GM18861 (cell line): ENCODE results near the gene CACNA1E.
"Not testable (repeated sequence)": the region's sequence is repeated elsewhere in the genome, so short reads cannot be mapped to it uniquely, and the experiment has no call there.

Source experiments
- ATAC-seq: cut with Tn5 transposase; IDR thresholded peaks from one replicate; pipeline ENCODE4 v1.9.1; 2021; ENCODE audit not compliant: unreplicated experiment

CACNA1E gene

DNA sequence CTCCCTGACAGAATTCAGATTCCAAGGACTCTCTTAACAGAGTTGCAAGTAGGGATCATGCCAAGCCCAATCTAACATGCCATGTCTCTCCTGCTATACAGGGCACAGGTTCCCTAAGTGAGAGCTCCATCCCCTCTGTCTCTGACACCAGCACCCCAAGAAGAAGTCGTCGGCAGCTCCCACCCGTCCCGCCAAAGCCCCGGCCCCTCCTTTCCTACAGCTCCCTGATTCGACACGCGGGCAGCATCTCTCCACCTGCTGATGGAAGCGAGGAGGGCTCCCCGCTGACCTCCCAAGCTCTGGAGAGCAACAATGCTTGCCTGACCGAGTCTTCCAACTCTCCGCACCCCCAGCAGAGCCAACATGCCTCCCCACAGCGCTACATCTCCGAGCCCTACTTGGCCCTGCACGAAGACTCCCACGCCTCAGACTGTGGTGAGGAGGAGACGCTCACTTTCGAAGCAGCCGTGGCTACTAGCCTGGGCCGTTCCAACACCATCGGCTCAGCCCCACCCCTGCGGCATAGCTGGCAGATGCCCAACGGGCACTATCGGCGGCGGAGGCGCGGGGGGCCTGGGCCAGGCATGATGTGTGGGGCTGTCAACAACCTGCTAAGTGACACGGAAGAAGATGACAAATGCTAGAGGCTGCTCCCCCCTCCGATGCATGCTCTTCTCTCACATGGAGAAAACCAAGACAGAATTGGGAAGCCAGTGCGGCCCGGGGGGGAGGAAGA is 315.0 kb downstream of the CACNA1E start:
- ATAC-seq, result no peak

DNA sequence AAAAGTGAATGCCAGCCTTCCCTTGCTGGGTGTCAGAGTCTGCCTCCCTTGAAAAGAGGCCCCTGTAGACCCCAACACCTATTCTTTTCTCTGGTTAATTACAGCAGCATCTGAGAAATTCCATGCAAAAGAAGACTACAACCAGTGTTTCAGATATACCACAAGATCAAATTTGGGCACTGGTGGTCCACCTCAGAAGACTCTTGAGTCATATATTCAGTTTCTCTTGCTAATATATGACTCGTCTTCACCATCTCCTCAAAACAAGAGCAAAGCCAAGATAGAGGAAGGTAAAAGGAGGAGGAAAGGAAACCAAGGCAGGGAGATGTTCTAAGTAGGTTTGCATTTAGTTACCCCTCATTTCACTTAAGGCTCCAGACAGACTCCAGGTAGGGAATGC is 318.3 kb downstream of the CACNA1E start:
- ATAC-seq, result no peak

DNA sequence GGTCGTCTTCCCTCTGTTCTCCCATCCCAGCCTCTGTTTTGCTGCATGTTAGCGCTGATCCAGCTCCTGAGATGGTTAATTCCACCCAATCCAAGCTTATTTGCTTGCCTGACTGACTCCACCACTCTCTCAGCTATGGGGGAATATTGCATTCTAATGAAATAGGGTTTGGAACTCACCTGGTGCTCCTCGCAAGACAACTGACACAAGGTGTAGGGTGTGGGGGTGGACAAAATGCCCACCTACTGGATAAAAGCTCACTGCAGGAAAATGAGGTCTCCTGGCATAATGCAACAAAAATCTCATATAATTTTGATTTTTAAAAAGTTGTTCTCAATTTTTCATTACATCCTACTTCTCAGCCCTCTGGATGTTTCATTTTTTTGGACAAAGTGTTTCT is 319.1 kb downstream of the CACNA1E start:
- ATAC-seq, result no peak

DNA sequence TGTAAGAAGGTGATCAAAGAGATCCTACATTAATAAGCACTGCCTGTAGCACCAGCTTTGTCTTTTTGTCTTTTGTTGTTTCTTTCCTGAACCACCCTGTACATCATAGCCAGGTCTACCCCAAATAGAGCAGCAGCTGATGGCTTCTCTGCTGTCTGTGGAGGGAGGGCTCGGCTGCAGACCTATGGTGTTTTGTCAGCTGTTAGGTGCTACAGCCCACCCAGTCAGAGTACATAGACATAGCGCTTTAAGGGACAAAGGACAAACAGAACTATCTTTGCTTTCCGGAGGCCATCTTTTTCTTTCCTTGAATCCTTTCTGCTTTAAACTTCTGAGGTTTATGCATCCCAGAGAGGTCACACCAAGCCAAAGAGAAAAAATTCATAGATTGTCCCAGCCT is 320.1 kb downstream of the CACNA1E start:
- ATAC-seq, result no peak

DNA sequence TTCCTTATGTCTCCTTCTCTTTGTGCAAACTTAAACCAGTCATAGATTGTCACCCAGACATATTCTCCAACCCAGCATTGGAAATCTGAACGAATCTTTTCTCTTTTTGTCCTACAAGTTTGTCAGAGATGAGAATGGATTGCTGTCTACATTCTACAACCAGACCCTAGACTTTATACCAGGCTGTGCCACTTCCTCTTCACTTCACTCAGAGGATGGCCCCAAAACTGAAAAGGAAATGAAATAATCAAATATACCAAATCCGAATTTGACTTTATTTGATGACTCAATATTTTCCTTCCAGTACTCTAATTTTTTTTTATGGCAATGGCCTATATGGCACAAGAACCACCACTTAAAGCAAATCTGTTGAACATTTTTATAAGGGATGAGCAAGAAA is 321.7 kb downstream of the CACNA1E start:
- no peak for ATAC-seq

DNA sequence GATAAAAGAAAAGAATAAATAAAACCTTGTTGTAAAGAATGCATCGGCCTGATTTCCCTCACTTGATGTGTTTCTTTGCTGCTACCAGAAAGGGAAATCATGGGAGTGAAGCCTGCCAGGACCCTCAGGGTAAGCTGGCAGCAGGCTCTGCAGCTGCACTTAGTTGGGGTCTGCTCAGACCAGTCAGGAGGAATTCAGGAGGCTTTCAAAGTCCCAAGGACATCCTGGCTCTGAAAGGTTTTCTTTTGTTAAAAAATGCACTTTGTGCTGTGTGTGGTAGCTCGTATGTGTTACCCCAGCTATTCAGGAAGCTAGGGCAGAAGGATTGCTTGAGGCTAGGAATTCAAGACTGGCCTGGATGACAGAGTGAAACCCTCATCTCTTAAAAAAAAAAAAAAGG is 323.4 kb downstream of the CACNA1E start:
- ATAC-seq, result no peak

DNA sequence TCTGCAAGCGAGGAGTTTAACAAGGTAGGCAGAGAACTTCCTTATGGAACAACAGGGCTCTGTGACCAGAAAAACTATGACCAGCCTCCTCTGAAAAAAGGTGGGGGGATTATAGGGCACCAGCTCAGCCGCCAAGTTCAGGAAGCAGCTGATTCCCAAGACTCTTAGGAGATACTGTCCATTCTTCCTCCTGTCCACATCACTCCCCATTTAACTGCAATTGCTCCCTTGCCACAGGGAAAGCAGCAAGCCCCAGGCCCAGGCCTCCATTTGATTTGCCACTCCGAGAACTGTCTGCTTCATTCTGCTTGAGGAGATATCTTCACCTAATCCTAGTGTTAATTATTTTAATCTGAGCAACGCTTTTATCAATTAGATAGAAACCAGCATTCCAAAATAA is 323.9 kb downstream of the CACNA1E start:
- no peak for ATAC-seq

DNA sequence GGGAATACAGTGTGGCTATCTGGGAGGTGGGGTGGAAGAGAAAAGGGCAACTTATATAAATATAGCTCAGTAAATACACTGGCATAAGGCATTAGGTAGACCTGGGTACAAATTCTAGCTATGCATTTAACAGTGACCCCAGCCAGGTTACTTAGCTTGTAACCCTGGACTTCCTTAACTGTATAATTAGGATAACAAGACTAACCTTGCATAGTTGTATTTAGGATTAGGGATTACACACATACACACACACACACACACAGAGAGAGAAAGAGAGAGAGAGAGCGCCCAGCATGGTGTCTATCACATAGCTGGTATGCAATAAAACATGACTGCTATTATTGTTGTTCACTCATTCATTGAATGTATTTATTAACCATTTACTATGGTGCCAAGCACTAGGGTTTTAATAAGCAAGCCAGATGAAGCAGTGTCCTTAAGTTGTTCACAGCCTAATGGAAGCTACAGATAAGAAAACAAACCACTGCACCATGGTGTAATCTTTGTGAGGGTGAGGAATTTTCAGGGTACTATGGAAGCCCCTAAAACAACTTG is 326.8 kb downstream of the CACNA1E start:
- ATAC-seq, result no peak

DNA sequence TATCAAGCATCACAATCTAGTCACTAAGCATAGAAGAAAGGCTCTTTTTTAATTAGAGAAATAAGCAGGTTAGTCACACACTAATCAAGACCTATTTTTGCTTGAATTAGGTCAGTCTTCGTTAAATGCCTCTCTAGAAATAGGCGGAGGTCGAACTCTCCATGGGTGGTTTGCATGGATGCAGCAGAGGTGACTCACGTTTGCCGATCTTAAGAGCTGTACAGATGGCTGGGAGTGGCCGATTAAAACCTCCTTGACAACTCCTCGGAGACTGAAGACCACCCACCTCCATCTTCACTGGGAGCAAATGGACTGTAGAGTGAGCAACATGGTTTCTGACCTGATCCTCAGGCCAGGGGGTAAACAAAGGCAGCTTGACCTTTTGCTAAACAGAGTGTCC is 328.9 kb downstream of the CACNA1E start:
- ATAC-seq, result no peak

DNA sequence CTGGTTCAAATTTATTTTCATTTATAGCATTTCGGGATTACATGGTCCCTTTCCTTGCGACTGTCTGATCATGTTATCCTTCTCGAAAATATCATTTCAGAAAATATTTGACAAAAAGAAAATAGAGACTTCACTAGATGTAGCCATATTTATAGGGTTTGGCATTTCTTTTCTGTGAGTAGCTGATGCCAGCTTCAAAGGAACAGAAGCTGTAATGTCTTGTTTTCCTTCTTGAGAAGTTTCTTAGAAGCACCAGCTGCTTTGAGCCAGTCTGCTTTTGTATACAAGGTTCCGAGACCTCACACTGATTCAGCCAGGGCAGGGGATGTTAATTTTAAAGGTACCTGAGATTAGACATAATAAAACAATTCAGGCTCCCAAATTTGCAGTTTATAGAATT is 329.9 kb downstream of the CACNA1E start:
- no peak for ATAC-seq

DNA sequence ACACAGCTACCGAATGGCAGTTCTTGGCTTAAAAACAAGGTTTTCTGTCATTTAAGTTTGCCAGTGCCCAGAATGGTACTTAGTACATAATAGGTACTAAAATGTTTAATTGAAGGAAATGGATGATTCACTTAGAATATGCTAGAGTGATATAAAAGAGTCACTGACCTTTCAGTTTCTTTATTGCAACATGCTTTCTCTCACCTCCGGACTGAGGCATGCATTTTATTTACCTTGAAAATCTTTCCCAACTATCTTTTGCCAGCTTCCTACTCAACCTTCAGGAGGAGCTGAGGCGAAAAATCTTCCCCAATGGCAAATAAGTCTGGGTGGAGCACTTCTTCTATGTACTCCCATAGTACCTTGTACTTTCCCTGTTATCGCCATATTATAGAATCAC is 333.3 kb downstream of the CACNA1E start:
- no peak for ATAC-seq

DNA sequence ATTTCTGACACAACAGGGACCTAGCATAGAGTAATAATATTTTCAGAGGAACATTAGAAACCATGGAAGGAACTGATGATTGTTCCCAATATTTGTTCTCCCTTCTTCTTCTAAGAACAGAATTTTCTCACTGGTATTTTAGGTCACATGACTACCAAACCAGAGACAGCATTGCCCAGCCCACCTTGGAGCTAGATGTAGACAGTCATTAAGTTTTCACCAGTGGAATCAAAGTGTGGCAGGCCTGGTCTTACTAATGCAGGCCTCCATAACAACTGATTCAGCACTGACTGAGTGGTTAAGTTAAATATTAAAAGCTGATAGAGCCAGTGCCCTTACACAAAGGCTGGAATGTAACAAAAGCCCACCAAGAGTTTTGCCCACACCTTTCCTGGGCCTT is 333.8 kb downstream of the CACNA1E start:
- no peak for ATAC-seq

DNA sequence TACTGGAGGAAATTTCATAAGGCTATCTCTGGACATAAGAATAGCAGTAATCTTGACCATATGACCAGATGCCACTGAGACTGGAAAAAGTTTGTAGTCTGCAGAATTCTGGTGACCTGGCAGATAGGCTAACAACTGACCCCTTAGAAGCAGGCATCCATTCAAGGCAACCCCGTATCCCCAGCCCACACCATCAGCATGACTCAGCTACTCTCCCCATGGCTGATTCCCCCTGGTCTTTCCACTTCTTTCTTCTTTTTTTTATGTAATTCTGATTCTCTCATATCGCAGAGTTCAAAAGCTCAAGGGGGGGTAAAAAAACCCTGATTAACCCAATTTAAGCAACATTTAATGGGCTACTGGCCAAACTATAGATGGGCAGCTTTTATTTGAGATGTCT is 335.1 kb downstream of the CACNA1E start:
- no peak for ATAC-seq

DNA sequence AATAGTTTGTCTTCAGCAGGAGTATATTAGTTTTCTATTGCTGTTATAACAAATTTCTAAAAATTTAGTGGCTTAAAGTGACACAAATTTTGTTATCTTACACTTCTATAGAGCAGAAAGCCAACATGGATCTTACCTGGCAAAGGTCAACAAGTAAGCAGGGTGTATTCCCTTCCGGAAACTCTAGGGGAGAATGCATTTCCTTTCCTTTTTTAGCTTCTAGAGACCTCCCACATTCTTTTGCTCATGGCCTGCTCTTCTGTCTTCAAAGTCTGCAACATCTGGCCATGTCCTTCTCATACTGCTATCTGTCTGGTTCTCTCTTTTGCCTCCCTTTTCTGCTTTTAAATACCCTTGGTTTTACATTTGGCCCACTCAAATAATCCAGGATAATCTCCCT is 335.6 kb downstream of the CACNA1E start:
- ATAC-seq, result no peak

DNA sequence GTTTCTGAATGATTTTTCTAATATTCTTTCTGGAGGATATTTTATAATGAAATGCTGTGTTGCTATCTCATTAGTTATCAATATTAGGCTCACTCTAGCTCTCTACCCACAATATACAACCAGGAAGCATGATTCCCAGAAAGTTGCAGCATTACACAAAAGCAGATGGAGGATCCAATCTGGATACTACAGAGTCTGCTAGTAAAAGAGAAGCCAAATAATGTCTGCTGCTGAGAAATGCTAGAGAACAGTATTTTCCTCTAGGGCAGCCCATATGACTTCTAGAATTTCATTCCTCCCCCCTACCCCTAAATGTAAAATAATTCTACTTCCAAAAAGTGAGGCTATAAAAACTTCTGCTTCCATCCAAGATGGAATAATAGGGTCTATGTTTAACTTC is 338.4 kb downstream of the CACNA1E start:
- no peak for ATAC-seq

DNA sequence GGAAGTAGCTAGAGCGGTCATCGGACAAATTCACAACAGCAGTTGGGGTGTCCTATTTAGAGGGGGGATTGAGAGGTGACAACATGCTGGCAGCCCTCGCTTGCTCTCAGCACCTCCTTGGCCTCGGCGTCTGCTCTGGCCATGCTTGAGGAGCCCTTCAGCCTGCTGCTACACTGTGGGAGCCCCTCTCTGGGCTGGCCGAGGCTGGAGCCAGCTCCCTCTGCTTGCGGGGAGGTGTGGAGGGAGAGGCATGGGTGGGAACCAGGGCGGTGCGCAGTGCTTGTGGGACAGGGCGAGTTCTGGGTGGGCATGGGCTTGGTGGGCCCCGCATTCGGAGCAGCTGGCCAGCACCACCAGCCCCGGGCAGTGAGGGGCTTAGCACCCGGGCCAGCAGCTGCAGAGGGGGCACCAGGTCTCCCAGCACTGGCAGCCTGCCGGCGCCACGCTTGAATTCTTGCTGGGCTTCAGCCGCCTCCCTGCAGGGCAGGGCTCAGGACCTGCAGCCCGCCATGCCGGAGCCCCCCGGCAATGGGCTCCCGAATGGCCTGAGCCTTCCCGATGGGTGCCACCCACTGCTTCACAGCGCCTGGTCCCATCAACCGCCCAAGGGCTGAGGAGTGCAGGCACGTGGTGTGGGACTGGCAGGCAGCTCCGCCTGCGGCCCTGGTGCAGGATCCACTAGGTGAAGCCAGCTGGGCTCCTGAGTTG is 349.0 kb downstream of the CACNA1E start:
- ATAC-seq, result not testable (repeated sequence)

DNA sequence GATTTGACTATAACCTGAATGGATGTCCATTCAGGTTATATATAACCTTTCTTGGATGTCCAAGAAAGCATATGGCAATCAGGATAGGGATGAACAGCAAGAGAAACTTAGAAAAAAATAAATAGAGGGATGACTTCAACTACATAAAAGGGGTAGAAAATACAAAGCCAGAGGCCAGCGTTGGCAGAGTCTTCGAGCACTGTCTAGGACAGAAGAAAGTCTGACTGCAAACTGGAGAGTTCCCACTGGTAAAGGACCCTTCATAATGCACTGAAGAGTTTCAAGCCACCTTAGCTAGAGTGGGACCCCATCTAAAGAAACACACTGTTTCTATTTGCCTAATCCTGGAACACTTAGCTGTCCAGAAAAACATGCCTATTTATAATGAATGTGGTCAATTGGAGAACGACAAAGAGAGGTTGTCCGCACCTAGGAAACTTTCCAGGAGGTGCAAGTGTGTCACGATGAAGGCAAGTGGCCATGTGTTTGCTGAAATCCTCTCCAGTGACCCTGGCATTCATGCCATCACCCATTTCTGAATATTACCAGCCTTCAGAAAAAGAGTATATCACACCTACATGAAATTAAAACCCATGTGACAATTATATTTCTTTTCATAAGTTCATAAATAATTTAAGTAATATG is 362.8 kb downstream of the CACNA1E start:
- no peak for ATAC-seq

DNA sequence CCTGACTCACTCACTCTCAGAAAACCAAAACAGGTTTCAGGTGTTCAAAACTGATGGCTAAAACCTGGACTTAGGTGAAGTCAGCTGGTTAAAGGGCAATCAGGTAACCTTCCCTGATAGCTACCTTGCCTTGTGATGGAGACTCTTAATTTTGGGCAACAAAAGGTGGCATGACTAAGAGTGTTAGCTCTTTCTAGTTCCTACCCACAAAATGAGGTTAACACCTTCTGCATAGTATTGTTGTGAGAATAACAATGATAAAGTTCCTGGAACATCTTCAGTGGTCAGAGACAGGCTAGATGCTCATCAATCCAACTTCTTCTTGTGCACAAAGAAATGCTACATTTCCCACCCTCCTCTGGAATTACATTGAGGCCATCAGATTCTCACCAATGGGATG is 363.4 kb downstream of the CACNA1E start:
- ATAC-seq, result no peak

DNA sequence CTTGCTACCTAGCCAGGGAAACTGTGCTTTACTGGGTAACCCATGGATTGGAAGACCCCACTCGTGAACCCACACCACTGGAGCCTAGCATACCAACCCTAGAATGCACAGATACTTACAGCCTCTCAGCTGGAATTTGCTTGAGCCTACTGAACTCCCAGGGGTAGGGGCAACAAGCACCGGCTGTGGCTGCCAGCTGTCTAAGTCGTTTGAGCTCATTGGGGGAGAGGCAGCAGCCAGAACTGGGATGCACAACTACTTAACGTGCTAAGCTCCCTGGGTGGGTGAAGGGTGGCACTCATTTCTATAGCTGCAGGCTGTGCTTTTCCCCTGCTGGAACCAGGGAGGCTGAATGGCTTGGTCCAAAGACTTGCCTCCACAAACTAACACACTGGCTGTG is 365.8 kb downstream of the CACNA1E start:
- no peak for ATAC-seq

DNA sequence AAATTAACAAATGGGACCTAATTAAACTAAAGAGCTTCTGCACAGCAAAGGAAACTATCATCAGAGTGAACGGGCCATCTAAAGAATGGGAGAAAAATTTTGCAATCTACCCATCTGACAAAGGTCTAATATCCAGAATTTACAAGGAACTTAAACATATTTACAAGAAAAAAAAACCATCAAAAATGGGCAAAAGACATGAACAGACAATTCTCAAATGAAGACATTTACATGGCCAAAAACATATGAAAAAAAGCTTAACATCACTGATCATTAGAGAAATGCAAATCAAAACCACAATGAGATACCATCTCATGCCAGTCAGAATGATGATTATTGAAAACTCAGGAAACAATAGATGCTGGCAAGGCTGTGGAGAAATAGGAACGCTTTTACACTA is 370.9 kb downstream of the CACNA1E start:
- ATAC-seq, result not testable (repeated sequence)

DNA sequence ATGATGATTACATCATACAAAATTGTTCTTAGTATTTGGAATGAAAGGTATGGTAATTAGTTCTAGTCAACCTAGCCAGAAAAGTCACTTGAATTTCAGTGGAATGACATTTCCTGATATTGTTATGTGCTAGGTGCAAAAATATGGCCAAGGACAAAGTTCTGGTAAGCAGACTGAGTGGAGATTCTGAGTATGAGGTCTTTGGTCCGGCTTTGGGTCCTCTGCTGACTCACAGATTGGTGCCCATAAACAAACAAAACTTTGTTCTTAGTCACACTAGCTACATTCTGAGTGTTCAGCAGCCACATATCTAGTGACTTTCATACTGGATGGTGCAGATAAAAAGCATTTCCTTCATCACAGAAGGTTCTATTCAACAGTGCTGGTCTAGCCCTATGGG is 372.1 kb downstream of the CACNA1E start:
- ATAC-seq, result no peak
